Right lobe of liver (tissue), 4 donors: ENCODE data around the gene TFB2M.

Source experiments
- POLR2A ChIP-seq: fragments of 450-650 bp; IDR thresholded peaks from one replicate; pipeline ENCODE4 v1.6.1; 2017; ENCODE audit warnings: antibody characterized with exemption, mild to moderate bottlenecking
- TF ChIP-seq, protein P1 (sequence below), 4 donors: fragments of 200-600 bp in 3 of 4; fragments of 450-650 bp in 1 of 4; IDR thresholded peaks; one replicate each; pipeline versions ENCODE4 v1.5.1 to v1.8.0; 2016 to 2022; ENCODE audit warnings: antibody characterized with exemption in 4 of 4, mild to moderate bottlenecking in 2 of 4
- donor health status: DM: no; HTN: no; CAD: no.
- donor health status: DM: no; HTN: no; CAD: no.
- donor health status: DM: no; HTN: yes; CAD: no.

DNA sequence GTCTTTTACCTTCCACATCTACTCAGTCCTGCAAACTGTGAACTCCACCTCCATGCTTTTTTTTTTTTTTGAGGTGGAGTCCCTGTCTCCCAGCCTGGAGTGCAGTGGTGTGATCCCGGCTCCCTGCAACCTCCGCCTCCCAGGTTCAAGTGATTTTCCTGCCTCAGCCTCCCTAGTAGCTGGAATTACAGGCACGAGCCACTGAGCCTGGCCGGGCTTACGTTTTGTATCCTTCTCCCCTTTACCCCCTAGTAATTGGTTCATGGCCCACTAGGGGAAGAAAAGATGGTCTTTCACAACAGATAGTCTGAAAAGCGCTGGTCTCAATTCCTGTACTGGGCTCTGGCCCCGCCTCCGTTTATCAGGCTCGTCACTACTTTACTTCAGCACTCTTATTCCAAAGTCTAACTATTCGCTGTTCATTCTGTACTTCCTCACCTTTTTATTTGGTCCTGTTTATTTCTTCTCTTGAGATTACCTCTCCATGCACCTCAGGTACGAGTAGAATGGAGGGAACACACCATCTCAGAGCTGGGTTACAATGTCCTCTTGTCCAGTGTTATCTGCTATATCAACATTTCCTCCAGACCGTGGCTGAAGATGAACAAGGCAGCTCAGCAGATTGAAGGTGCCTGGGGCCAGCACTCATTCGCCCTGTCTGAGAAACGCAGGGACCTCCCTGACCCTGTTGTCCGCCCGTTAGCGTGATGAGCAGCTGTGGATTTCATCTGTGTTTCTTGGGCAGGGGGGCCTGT is 16.4 kb upstream of the TFB2M start:
- TF ChIP-seq, protein P1, sequence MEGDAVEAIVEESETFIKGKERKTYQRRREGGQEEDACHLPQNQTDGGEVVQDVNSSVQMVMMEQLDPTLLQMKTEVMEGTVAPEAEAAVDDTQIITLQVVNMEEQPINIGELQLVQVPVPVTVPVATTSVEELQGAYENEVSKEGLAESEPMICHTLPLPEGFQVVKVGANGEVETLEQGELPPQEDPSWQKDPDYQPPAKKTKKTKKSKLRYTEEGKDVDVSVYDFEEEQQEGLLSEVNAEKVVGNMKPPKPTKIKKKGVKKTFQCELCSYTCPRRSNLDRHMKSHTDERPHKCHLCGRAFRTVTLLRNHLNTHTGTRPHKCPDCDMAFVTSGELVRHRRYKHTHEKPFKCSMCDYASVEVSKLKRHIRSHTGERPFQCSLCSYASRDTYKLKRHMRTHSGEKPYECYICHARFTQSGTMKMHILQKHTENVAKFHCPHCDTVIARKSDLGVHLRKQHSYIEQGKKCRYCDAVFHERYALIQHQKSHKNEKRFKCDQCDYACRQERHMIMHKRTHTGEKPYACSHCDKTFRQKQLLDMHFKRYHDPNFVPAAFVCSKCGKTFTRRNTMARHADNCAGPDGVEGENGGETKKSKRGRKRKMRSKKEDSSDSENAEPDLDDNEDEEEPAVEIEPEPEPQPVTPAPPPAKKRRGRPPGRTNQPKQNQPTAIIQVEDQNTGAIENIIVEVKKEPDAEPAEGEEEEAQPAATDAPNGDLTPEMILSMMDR (IDR thresholded peaks at IDR 0.05) = no peak
- TF ChIP-seq POLR2A = no peak
